ENCODE data around the gene CYP3A4.
"Not testable (repeated sequence)": the region's sequence is repeated elsewhere in the genome, so short reads cannot be mapped to it uniquely, and the experiment has no call there.

CYP3A4 gene

DNA sequence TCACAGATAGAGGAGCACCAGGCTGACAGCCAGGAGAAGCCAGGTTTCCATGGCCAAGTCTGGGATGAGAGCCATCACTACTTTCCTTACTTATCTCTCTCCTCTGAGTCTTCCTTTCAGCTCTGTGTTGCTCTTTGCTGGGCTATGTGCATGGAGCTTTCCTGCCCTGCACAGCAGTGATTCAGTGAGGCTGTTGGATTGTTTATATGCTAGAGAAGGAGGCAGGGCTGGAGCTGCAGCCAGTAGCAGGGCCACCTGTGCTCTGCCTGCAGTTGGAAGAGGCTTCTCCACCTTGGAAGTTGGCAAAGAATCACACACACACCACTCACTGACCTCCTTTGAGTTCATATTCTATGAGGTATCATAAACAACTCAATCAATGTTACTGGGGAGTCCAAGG lies at the start of gene CYP3A4:
Gene CYP3A4 (minus strand): TSS at position 178 of the 400 bp plus-strand sequence. CDS start 103 bp downstream, at position 75.
- Mint-ChIP-seq H3K27ac (no peak within 1 kb of the TSS), H3K9me3 (no peaks in the 10 kb centered on the region), H3K4me1 (peaks cover 20% of the 10 kb centered on the region), H3K27me3 (peaks cover 3% of the 10 kb centered on the region), H3K4me3 (no peak within 1 kb of the TSS), H3K36me3 (no peaks in the 10 kb centered on the region)

DNA sequence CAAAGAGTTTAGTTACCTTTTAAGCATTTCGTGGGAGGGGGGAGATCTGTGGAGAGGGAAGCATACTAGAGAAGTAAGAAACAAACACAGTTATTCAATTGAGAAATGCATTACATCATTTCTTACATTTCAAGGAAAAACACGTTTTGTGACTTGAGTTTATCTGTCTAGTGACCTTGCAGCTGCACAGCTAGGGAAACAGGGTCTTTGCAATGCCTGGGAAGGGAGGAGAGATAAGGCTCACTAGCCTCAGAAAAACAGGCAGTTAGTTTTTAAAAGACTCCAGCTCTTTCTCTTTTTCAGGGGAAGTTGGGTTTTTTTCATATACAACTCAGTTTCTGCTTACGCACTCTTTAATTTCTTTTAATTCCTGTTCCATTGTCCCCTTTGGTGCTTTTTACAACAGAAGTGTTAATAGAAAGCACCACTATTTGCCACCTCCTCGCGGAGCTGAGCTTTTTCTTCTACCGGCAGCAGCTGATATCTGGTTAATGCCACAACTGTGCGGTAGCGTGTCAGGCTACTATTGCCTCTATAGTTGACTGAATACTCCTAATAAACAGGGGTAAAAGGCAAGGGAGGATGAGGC lies 49.4 kb upstream of the CYP3A4 start:
- Mint-ChIP-seq H3K4me3 (no peak overlapping the region), H3K27me3 (peaks cover 4% of the 10 kb centered on the region), H3K36me3 (no peaks in the 10 kb centered on the region), H3K4me1 (peaks cover 7% of the 10 kb centered on the region), H3K9me3 (no peaks in the 10 kb centered on the region), H3K27ac (no peak overlapping the region)

DNA sequence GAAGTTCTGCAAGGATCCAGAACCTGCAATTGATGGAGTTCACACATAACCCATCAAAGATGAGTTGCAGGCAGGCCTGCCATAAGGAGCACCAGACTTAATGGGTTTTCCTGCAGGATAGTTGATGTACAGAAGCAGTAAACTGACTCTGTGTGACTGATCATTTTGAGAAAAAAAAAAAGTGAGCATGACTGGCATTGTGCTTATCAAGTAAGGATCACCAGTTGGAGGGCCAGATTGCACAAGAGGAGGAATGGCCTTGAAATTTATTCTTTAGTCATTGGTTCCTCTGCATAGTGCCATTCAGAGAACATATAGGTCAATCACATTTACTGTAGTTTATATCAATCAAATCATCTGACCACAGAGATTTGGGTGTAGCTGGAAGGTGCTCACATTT lies 47.6 kb upstream of the CYP3A4 start:
- no peaks in the 10 kb centered on the region for H3K9me3 Mint-ChIP-seq
- peaks cover 4% of the 10 kb centered on the region for H3K27me3 Mint-ChIP-seq
- H3K27ac Mint-ChIP-seq, result no peak overlapping the region
- H3K36me3 Mint-ChIP-seq, result no peaks in the 10 kb centered on the region
- no peaks in the 10 kb centered on the region for H3K4me1 Mint-ChIP-seq
- no peak overlapping the region for H3K4me3 Mint-ChIP-seq

DNA sequence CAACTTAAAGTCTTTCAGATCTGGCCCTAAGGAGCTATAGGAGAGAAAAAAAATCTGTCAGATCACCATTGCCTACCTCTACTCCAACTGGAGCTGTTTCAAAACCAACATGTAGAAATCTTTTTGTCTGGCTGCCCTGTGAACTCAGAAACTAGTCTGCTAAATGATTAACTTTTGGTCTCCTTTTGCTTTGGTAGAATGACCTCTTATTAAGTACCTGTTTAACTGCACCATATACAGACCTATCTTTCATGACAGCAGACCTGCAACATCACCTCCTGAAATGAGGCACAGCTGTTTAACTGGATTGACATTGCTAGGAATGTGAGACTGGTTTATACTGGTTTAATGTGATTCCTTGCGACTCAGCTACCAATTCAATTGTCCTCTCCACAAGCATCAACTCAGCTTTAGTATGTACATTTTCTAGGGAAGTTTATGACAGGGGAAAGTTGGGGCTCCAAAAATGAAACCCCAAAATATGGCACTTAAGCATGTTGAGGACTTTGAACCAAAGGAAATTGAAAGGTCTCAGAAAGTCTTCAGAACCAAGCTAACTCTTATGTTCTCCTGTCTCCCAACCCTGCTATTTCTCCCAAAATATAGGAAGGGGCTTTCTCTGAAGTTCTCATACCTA lies 45.7 kb upstream of the CYP3A4 start:
- no peak overlapping the region for H3K27ac Mint-ChIP-seq
- peaks cover 4% of the 10 kb centered on the region for H3K27me3 Mint-ChIP-seq
- H3K9me3 Mint-ChIP-seq, result no peaks in the 10 kb centered on the region
- no peaks in the 10 kb centered on the region for H3K36me3 Mint-ChIP-seq
- no peaks in the 10 kb centered on the region for H3K4me1 Mint-ChIP-seq
- no peak overlapping the region for H3K4me3 Mint-ChIP-seq

DNA sequence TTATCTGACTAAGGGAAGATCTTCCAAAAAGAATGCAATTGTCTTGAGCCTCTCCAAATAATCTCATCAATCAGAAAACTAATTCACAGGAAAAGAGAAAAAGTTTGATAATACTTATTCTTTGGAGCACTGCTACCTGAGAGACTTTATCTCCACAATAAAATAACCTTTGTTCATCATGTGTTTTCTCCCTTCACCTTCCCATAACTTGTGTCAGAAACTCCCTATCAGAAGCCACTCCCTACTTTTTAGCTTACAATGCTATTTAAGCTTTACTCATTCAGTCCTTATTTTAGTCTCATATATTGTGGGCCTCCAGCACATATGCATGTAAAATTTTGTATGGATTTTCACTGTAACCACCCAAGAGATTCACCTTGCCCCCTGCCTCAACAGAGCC lies 44.8 kb upstream of the CYP3A4 start:
- peaks cover 2% of the 10 kb centered on the region for H3K27me3 Mint-ChIP-seq
- no peaks in the 10 kb centered on the region for H3K4me1 Mint-ChIP-seq
- H3K9me3 Mint-ChIP-seq, result no peaks in the 10 kb centered on the region
- no peak overlapping the region for H3K27ac Mint-ChIP-seq
- H3K36me3 Mint-ChIP-seq, result no peaks in the 10 kb centered on the region
- no peak overlapping the region for H3K4me3 Mint-ChIP-seq

DNA sequence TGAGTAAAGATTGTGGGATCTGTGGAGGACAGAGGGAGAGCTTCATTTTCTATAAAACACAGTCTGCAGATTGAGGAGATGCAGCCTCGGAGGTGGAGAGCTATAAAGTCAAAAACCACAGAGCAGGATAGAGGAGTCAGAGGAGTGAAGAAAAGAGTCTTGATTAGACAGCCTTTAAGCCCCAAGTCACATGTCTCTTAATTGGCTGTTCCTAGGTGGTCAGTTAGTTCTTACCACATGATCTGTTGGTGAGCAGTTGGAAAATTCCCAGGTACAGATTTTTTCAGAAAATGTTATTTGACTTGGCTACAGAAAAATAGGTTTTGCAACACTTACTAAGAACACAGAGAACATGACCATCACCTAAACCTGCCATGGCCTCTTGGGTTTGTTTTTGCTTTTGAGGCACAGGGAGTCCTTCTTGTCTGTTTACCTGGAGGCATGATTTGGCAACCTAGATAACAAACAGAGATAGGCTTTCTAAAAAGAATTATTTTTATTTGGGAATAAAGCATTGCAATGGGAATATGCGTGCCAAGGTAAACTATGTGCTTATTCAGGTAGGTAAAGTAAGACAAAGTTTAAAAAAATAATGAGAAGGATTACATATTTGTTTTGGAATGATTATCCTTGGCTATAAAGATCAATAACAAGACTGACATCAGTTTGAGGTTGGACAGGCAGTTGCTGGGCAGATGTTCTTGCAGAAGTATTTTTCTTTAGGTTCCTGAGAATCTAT lies 43.2 kb upstream of the CYP3A4 start:
- H3K27ac Mint-ChIP-seq, result peak overlapping the region; percentile 24
- peaks cover 4% of the 10 kb centered on the region for H3K27me3 Mint-ChIP-seq
- no peaks in the 10 kb centered on the region for H3K36me3 Mint-ChIP-seq
- H3K9me3 Mint-ChIP-seq, result no peaks in the 10 kb centered on the region
- no peak overlapping the region for H3K4me3 Mint-ChIP-seq
- H3K4me1 Mint-ChIP-seq, result no peaks in the 10 kb centered on the region

DNA sequence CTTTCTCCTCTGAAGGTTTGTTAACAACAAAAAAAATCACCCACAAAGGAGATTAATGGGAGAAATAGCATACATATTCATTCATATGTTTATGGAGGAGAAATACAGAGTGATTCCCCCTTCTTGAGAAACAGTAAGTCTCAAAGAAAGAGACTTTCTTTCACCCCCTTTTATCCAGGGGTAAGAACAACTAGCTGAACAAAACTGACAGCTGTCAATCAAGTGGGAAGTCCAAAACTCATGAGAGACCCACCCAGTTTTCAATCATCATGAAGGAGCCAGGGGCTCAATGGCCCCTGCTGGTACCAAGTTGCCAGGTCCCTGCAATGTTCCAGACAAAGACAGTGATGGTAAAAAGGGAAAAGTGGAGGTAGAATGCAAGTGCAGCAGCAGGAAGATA lies 41.9 kb upstream of the CYP3A4 start:
- Mint-ChIP-seq H3K4me3 (no peak overlapping the region), H3K27ac (no peak overlapping the region), H3K27me3 (peaks cover 4% of the 10 kb centered on the region), H3K4me1 (no peaks in the 10 kb centered on the region), H3K36me3 (no peaks in the 10 kb centered on the region), H3K9me3 (no peaks in the 10 kb centered on the region)

DNA sequence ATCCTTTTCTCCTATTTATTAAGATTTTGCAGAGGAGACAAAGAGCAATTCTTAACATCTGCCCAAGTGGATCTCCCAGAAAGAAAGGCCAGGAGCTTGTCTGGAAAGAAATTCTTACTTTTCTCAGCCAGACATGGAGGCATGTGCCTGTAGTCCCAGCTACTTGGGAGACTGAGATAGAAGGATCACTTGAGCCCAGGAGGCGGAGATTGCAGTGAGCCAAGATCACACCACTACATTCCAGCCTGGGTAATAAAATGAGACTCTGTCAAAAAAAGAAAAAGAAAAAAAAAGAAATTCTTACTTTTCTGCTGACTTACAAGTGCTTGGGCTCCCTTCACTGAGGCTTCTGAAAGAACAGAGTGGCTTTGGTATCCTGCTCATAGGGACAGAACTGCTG lies 41.5 kb upstream of the CYP3A4 start:
- Mint-ChIP-seq H3K27me3 (peaks cover 4% of the 10 kb centered on the region), H3K4me1 (no peaks in the 10 kb centered on the region), H3K36me3 (no peaks in the 10 kb centered on the region), H3K27ac (no peak overlapping the region), H3K9me3 (no peaks in the 10 kb centered on the region), H3K4me3 (no peak overlapping the region)

DNA sequence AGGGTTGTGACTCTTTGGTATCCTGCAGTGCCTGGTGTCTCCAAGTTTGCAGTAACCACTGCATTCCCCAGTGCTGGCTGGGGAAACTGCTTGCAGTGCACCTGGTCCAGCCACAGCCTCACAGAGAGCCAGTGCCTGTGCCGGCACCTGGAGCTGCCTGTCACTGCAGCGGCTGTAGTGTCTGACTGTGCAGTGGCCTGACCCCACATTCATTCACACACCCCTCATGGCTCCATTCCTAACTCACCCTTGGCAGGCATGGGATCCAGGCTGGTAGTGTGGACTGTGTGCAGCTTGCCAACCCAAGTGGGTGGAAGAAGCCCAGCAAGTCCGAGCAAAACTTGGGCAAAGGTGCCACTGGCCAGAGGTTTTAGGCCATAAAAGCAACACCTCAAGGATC lies 40.1 kb upstream of the CYP3A4 start:
- H3K4me3 Mint-ChIP-seq, result no peak overlapping the region
- no peaks in the 10 kb centered on the region for H3K4me1 Mint-ChIP-seq
- no peaks in the 10 kb centered on the region for H3K36me3 Mint-ChIP-seq
- no peaks in the 10 kb centered on the region for H3K9me3 Mint-ChIP-seq
- H3K27me3 Mint-ChIP-seq, result peaks cover 4% of the 10 kb centered on the region
- no peak overlapping the region for H3K27ac Mint-ChIP-seq

DNA sequence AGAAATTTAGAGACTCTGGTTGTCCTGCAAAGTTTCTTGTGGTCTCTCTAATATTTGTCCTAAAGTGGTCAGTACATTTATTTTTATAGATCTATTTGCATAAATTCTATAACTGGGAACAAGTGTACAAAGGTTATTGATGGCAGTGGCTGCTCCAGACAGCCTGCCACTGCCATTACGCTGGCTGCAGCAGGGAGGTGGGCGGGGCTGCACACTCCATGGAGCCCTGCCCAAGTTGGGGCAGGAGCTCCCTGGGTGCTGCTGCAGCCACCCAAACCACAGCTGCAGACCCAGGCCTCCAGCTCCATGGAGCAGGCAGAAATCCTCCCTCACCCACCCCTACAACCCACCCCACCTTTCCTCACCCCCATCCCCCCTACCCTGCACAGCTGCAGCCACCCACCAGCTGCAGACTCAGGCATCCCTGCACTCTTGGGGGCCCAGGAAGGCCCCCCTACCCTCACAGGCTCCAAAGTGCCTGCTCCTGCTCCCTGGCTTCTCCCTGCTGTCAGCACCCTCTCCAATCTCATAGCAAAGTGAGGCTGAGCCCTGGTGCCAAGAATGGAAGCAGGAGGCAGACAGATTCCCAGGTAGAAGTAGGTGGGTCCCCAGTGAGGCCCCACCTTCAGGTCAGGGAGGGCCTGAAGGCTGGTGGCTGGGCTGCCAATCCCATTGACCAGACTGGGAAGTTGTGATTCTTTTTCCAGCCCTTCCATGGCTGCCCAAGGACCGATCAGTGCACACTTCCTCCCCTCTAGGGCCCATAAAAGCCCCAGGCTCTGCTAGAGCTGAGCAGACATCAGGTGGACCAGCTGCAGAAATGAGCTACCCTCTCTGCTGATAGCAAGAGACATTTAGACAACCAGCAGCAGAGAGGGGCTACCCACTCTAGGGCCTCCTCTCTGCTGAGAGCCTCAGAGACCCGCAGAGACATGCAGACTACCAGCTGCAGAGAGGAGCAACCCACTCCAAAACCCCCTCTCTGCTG lies 39.0 kb upstream of the CYP3A4 start:
- Mint-ChIP-seq H3K9me3 (no peaks in the 10 kb centered on the region), H3K4me3 (no peak overlapping the region), H3K4me1 (no peaks in the 10 kb centered on the region), H3K27ac (no peak overlapping the region), H3K27me3 (peaks cover 3% of the 10 kb centered on the region), H3K36me3 (no peaks in the 10 kb centered on the region)

DNA sequence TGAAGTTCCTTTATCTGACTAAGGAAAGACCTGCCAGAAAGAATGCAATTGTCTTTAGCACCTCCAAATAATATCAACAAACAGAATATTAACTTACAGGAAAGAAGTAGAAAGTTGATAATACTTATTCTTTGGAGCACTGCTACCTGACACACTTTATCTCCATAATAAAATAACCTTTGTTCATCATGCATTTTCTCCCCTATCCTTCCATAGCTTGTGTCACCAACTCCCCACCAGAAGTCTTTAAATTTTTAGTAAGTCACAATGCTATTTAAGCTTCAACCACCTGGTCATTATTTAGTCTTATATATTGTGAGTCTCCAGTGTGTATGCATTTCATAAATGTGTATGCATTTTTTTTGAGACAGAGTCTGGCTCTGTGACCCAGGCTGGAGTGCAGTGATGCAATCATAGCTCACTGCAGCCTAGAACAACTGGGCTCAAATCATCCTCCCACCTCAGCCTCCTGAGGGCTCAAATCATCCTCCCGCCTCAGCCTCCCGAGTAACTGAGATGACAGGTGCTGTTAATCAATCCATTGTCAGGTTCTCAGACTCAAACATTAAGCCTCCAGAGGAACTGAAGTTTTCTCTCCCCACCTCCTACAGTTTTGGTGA lies 36.5 kb upstream of the CYP3A4 start:
- H3K36me3 Mint-ChIP-seq, result no peaks in the 10 kb centered on the region
- H3K27ac Mint-ChIP-seq, result no peak overlapping the region
- no peaks in the 10 kb centered on the region for H3K9me3 Mint-ChIP-seq
- no peak overlapping the region for H3K4me3 Mint-ChIP-seq
- H3K27me3 Mint-ChIP-seq, result peaks cover 3% of the 10 kb centered on the region
- H3K4me1 Mint-ChIP-seq, result no peaks in the 10 kb centered on the region

DNA sequence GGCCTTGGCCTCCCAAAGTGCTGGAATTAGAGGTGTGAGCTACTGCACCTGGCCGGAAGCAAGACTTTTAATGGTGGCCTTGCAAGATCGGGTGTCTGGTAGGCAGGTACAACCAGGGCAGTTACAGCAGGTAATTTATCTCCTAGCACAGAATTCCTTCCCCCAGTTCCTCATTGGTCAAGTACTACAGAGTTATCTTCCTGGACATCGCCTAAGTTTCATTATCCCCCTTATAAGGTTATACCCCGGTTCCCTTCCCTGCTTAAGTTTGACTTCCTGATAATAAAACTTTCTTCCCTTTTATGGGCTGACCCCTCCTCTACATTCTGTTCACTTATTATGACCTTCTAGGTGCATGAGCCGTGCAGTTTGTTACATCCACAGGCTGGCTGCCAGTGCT lies 24.8 kb upstream of the CYP3A4 start:
- Mint-ChIP-seq H3K36me3 (no peaks in the 10 kb centered on the region), H3K9me3 (peaks cover 8% of the 10 kb centered on the region), H3K27me3 (peaks cover 28% of the 10 kb centered on the region), H3K27ac (no peak overlapping the region), H3K4me3 (no peak overlapping the region), H3K4me1 (no peaks in the 10 kb centered on the region)

DNA sequence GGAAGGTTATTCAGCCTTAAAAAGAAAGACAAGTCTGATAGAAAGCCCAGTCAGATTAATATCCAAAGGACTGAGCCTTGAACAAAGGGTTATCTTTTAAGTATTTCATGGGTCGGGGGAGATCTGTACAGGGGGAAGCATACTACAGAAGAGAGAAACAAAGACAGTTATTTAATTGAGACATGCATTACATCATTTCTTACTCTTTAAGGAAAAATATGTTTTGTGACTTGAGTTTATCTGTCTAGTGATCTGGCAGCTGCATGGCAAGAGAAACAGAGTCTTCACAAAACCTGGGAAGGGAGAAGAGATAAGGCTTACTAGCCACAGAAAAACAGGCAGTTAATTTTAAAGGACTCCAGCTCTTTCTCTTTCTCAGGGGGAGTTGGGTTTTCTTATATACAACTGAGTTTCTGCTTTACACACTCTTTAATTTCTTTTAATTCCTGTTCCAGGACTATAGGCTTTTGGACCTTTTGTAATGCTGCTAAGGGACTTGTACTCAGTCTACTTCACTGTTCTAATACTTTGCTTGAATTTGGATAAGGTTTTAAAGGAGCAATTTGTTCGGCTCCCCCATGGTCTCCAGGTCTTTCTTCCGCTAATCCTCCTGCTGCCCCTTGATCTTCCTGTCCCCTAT lies 23.0 kb upstream of the CYP3A4 start:
- Mint-ChIP-seq H3K27ac (no peak overlapping the region), H3K4me1 (no peaks in the 10 kb centered on the region), H3K4me3 (no peak overlapping the region), H3K27me3 (peaks cover 31% of the 10 kb centered on the region), H3K36me3 (no peaks in the 10 kb centered on the region), H3K9me3 (peaks cover 8% of the 10 kb centered on the region)

DNA sequence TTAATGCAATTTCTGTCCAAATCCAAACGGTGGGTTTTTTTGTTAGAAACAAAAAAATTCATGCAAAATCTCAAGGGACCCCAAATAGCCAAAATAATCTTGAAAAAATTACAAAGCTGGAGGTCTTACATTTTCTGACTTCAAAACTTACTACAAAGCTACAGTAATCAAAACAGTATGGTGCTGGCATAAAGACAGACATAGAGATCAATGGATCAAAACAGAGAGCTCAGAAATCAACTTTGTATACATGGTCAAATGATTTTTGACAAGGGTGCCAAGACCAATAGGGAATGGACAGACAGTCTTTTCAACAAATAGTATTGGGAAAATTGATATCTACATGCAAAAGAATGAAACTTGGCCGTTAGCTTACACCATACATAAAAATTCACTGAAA lies 21.7 kb upstream of the CYP3A4 start:
- Mint-ChIP-seq H3K4me3 (no peak overlapping the region), H3K9me3 (peaks cover 8% of the 10 kb centered on the region), H3K27ac (no peak overlapping the region), H3K4me1 (no peaks in the 10 kb centered on the region), H3K27me3 (peaks cover 34% of the 10 kb centered on the region), H3K36me3 (no peaks in the 10 kb centered on the region)

DNA sequence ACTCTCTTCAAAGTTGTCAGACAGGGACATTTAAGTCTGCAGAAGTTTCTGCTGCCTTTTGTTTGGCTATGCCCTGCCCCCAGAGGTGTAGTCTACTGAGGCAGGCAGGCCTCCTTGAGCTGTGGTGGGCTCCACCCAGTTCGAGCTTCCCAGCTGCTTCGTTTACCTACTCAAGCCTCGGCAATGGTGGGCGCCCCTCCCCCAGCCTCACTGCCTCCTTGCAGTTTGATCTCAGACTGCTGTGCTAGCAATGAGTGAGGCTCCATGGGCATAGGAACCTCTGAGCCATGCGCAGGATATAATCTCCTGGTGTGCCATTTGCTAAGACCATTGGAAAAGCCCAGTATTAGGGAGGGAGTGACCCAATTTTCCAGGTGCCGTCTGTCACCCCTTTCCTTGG lies 19.1 kb upstream of the CYP3A4 start:
- peaks cover 34% of the 10 kb centered on the region for H3K27me3 Mint-ChIP-seq
- not testable (repeated sequence) for H3K36me3 Mint-ChIP-seq, H3K4me1 Mint-ChIP-seq, H3K4me3 Mint-ChIP-seq, H3K9me3 Mint-ChIP-seq, H3K27ac Mint-ChIP-seq
